GM21528 (cell line): ENCODE data around the gene MRS2.
"Not testable (repeated sequence)": the region's sequence is repeated elsewhere in the genome, so short reads cannot be mapped to it uniquely, and the experiment has no call there.

ENCODE experiments used
- ATAC-seq: cut with Tn5 transposase; IDR thresholded peaks from one replicate; pipeline ENCODE4 v1.9.1; 2021; ENCODE audit warnings: mild to moderate bottlenecking, moderate library complexity; ENCODE audit not compliant: unreplicated experiment, low FRiP score

MRS2 gene

GRCh38 chr6:24402697-24403500, at the start of gene MRS2:
MRS2 (plus strand) TSS chr6:24402936; CDS start chr6:24403047, 111 bp downstream.
- ATAC-seq: peak; percentile 96

- ATAC-seq: no peak
These were observed 48.9 kb upstream of the MRS2 start for GRCh38 chr6:24353861-24354260.

DNA sequence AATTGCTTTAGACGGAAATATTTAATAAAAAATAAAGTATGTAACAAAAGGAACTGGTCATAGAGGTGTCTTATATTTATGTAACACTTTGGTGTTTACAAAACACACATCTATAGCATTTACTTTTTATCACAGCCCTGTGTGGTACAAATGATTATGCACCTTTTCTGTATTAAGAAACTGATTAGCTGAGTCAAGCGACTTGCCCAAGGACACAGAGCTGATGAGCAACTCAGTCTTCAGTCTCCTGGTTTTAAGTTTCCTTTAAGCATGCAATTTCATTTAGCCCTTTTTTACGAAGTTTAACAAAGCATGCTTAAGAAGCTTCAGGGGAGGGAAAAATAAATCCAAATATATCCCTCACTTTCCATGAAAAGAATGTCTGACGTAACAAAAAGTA, 47.3 kb upstream of the MRS2 start:
- no peak for ATAC-seq

DNA sequence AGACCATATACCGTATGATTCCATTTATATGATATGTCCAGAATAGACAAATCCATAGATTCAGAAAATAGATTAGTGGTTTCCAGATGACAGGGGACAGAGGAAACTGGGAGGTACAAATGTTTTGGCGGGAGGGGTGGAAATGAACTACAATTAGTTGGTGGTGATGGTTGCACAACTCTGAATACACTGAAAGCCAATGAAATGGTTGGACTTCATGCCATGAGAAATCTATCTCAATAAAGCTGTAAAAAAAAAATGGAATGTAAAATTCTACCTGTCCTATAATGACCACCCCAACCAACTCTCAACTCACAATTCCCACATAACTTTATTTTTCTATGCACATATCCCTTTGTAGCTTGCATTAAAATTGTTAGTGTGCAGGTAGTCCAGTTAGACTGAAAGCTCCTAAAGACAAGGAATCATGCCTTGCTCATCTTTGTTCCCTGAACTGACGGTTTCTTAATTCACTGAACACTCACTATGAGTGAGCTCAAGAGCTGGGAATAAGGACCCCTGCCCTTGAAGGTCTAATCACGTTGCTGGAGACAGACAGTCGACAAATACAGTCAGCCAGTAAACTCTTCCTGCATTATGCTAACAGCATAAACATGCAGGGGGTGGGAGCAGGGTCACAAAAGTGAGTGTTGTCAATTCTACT, 46.3 kb upstream of the MRS2 start:
- ATAC-seq: no peak

DNA sequence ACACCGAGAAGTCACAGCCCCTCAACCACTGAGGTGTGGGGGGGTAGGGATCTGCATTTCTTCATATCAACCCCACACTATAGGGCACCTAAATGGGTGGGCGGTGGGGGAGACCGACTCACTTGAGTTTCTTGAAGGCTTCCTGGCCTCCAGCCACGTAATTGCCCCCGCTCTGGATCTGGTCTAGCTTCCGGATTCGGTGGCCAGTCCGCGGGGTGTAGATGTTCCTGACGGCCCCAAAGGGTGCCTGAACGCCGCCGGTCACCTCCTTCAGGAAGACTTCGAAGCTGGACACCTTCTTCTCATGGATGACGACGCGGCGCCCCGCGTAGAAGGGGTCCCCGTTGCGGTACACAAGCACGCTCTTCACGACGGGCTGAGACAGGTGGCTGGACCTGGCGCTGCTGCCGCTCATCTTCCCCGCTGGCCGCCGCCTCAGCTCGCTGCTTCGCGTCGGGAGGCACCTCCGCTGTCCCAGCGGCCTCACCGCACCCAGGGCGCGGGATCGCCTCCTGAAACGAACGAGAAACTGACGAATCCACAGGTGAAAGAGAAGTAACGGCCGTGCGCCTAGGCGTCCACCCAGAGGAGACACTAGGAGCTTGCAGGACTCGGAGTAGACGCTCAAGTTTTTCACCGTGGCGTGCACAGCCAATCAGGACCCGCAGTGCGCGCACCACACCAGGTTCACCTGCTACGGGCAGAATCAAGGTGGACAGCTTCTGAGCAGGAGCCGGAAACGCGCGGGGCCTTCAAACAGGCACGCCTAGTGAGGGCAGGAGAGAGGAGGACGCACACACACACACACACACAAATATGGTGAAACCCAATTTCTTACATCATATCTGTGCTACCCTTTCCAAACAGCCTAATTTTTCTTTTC, 45.2 kb upstream of the MRS2 start, which contains the start of gene DCDC2:
DCDC2 (minus strand) TSS at position 724 of the 883 bp plus-strand sequence; CDS start at position 415, 309 bp downstream.
- ATAC-seq: no peak

- no peak for ATAC-seq
These were observed 44.4 kb upstream of the MRS2 start for GRCh38 chr6:24358219-24358821.

DNA sequence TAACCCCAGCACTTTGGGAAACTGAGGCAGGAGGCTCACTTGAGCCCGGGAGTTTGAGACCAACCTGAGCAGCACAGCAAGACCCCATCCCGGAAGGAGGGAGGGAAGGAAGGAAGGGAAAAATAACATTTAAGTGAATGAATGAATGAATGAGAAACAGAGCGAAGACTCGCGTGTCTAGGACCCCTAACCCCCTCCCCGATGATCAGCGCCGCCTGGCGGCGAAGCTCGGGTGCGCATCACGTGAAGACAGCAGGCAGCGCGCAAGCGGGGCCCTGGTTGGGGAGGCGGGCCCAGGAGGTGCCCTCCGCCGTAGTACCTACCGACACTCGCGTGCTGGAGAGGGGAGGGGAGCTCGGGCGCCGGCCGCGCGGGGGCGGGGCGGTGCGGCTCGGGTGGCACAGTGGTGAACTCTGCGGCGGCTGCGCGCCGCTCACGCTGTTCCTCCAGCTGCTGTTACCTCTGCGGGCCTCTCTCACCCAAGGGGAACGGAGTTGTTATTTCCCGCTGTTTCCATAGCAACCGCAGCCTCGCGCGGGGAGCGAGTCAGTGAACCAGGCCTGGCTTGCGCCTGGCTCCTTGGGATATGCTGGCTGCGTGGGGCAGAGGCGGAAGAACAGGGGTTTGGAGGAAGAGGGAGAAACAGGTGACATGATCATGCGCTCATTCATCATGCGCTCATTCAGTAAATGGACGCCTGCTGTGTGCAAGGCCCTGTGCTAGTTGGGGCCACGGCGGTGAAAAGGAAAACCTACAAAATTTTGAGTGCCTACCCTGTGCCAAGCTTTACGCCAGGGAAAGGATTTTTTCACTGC, 42.9 kb upstream of the MRS2 start:
- peak; percentile 88 for ATAC-seq

DNA sequence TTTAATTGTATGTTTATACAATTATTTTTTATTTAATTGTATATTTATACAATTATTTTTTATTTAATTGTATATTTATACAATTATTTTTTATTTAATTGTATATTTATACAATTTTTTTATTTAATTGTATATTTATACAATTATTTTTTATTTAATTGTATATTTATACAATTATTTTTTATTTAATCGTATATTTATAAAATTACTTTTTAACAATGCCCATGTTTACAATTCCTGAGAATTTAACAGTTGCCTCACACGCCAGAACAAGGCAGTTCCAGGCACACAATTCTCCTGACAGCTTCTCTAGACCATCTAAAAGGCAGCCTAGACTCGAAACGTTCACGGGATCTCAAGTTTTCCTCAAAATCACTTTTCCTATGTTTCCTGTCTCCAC, 40.4 kb upstream of the MRS2 start:
- not testable (repeated sequence) for ATAC-seq

DNA sequence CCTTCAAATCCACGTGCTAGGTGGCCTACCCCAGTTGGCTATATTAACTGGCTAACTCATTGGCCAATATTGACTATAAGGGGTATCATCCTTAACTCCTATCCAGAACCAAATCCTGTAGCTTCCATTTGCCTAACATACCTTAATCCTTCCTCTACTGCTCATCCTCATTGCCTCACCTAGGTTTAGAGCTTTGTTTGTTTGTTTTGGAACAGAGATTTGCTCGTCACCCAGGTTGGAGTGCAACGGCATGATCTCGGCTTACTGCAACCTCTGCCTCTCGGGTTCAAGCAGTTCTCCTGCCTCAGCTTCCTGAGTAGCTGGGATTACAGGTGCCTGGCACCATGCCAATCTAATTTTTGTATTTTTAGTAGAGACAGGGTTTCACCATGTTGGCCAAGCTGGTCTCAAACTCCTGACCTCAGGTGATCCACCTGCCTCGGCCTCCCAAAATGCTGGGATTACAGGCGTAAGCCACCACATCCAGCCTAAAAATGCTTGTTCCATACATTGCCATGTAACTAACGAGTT, 37.6 kb upstream of the MRS2 start:
- not testable (repeated sequence) for ATAC-seq

GRCh38 chr6:24374612-24375011, 28.1 kb upstream of the MRS2 start:
- ATAC-seq: no peak

- no peak for ATAC-seq
These were observed 25.9 kb upstream of the MRS2 start for GRCh38 chr6:24376871-24377270.

- ATAC-seq: no peak
These were observed 24.2 kb upstream of the MRS2 start for GRCh38 chr6:24378473-24379097.

- ATAC-seq: no peak
These were observed 21.1 kb upstream of the MRS2 start for GRCh38 chr6:24381476-24382219.

GRCh38 chr6:24382220-24382540, 20.6 kb upstream of the MRS2 start:
- no peak for ATAC-seq

DNA sequence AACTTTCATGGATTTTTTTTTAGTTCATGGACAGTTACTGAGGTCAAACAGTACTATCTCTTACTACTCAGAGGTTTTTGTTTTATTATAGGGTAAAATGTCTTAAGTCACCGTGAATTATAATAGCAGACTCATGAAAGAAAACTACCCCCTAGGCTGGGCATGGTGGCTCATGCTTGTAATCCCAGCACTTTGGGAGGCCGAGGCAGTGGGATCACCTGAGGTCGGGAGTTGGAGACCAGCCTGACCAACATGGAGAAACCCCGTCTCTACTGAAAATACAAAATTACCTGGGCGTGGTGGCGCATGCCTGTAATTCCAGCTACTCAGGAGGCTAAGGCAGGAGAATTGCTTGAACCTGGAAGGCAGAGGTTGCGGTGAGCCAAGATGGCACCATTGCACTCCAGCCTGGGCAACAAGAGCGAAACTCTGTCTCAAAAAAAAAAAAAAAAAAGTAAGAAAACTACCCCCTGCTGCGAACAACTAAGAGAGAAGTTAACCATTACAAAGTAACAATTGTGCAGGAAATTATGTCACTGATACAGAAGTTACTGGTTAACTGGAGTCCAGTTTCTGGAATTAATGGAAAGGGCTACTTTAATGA, 19.7 kb upstream of the MRS2 start:
- ATAC-seq: not testable (repeated sequence)

DNA sequence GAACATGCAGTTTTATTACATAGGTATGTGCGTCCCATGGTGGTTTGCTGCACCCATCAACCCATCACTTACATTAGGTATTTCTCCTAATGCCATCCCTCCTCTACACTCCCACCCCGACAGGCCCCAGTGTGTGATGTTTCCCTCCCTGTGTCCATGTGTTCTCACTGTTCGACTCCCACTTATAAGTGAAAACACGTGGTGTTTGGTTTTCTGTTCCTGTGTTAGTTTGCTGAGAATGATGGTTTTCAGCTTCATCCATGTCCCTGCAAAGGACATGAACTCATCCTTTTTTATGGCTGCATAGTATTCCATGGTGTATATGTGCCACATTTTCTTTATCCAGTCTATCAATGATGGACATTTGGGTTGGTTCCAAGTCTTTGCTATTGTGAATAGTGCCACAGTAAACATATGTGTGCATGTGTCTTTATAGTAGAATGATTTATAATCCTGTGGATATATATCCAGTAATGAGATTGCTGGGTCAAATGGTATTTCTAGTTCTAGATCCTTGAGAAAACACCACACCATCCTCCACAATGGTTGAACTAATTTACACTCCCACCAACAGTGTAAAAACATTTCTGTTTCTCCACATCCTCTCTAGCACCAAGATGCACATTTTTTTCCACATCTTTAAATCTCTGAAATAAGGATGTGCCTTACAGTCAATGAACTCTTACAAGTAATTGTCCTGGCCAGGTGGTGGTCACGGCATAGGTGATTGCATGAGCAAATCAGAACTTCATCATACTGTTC, 18.2 kb upstream of the MRS2 start:
- ATAC-seq: not testable (repeated sequence)

- no peak for ATAC-seq
These were observed 17.0 kb upstream of the MRS2 start for GRCh38 chr6:24385536-24386269.
